GM18508 (cell line): ENCODE measurements around the gene MYL9.

Source experiments
- ATAC-seq: cut with Tn5 transposase; IDR thresholded peaks from one replicate; pipeline ENCODE4 v1.9.1; 2021; ENCODE audit warnings: moderate number of reproducible peaks; ENCODE audit not compliant: insufficient read depth, unreplicated experiment

MYL9 gene

GRCh38 chr20:36578356-36579041 is 37.2 kb downstream of the MYL9 start:
- no peak for ATAC-seq

- ATAC-seq, result no peak
Measured at GRCh38 chr20:36579996-36580545, 38.8 kb downstream of the MYL9 start.

DNA sequence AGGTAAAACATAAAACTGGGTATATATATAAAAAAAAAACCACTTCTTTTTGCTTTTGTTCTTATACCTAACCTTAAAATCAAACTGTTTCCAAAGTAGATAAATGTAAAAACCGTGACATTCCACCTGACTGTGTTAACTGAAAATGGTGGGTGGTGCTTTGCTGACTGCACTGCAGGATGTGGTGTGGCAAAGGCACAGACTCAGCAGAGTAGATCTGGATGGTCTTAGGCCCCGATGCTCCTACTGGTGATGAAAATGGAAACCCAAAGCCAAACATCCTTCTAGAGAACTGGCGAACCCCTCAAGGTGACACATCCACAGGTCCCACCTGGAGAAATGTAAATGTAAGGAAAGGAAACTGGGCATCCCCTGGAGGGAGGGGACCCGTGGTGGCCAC is 41.0 kb downstream of the MYL9 start:
- no peak for ATAC-seq

DNA sequence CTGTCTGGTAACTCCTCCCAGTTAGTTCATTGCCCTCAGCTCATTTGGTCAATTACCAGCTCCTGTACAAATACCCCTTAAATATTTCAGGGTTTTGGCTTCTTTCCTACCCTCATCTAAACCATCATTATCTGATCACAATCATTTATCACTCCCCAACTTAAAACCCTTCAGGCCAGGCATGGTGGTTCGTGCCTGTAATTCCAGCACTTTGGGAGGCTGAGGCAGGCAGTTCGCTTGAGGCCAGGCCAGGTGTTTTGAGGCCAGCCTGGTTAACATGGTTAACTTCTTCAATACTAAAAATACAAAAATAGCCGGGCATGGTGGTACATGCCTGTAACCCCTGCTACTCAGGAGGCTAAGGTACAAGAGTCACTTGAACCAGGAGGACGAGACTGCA is 41.5 kb downstream of the MYL9 start:
- ATAC-seq, result no peak

GRCh38 chr20:36584018-36584481 is 42.7 kb downstream of the MYL9 start:
- ATAC-seq, result no peak

- ATAC-seq, result no peak
Measured at GRCh38 chr20:36585410-36586125, 44.2 kb downstream of the MYL9 start.

DNA sequence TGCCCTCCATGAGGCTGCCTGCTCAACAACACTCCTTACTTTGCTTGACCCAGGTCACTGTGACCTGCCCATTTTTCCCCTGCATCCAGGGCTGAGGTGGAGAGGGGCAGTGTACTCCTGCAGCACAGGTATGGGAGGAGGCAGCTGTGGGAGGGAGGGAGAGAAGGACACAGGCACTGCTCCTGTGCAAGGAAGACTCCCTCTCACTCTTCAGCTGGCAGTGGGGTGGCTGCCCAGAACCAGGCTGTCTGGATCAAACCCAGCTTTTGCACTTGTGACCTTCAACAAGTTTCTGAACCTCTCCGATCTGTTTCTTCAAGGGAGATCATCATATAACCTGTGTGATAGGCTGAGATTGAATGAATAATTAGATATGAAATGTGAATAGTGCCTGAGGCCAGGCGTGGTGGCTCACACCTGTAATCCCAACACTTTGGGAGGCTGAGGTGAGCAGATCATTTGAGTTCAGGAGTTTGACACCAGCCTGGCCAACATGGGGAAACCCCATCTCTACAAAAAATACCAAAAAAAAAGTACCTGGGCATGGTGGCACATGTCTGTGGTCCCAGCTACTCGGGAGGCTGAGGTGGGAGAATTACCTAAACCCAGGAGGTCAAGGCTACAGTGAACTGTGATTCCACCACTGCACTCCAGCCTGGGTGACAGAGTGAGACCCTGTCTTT is 46.2 kb downstream of the MYL9 start:
- ATAC-seq, result no peak

DNA sequence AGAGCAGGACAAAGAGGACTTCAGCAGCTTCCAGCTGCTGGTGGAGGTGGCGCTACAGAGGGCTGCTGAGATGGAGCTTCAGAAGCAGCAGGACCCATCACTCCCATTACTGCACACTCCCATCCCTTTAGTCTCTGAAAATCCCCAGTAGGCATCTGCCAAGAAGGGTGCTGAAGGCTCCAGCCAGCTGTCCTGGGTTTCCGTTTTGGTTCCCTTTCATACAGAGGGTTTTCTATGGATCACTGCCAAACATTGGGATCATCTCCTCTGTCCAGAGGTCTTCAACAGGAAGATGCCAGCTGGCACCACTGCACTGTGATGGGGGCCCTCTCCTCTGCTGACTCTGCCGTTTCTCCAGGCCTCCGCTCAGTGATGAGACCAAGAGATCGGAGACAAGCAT is 50.0 kb downstream of the MYL9 start:
- no peak for ATAC-seq

GRCh38 chr20:36591854-36592641 is 50.7 kb downstream of the MYL9 start:
- ATAC-seq, result no peak

- ATAC-seq, result no peak
Measured at GRCh38 chr20:36593347-36593929, 52.1 kb downstream of the MYL9 start.

DNA sequence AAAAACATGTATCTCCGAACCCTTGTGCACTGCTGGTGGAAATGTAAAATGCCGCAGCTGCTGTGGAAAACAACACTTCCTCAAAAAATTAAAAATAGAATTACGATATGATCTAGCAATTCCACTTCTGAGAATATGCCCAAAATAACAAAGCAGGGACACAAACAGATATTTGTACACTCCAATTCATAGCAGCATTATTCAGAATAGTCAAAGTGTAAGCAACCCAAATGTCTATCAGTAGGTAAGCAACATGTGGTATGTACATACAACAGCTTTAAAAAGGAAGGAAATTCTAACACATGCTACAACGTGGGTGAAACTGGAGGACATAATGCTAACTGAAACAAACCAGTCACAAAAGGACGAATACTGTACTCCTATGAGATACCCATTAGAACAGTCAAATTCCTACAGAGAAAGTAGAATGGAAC is 58.6 kb downstream of the MYL9 start:
- no peak for ATAC-seq
